Left renal pelvis (tissue), 4 donors: Measurements from ENCODE around the gene ZBTB8OS. TPM values are rescaled to one million over a fixed set of nuclear protein-coding genes. Genes with fewer than 3 reads are reported as not detected.
"Not testable (repeated sequence)": the region's sequence is repeated elsewhere in the genome, so short reads cannot be mapped to it uniquely, and the experiment has no call there.

Experiments used
- DNase-seq, 4 donors: peaks; one replicate each; pipeline ENCODE4 v3.0.0-alpha.2; 2013; ENCODE audit warnings: low read depth in 4 of 4, low spot score in 3 of 4
- polyA plus RNA-seq, 4 donors: library from polyadenylated mRNA; unstranded; fragments of 120-200 nt; gene quantifications; one replicate each; pipeline ENCODE4 v1.2.1, GENCODE V29; 2013; ENCODE audit not compliant: insufficient read length in 4 of 4

Gene ZBTB8OS
- 10 to 100 TPM; 22.2 to 42.0 (median 37.4) TPM for polyA plus RNA-seq

- DNase-seq: peak; percentile 81 to 87 (median 83)
Observed at GRCh38 chr1:32650248-32650751, at the start of gene ZBTB8OS. Gene ZBTB8OS (minus strand): TSS chr1:32650550. CDS start chr1:32650529, 21 bp downstream.

DNA sequence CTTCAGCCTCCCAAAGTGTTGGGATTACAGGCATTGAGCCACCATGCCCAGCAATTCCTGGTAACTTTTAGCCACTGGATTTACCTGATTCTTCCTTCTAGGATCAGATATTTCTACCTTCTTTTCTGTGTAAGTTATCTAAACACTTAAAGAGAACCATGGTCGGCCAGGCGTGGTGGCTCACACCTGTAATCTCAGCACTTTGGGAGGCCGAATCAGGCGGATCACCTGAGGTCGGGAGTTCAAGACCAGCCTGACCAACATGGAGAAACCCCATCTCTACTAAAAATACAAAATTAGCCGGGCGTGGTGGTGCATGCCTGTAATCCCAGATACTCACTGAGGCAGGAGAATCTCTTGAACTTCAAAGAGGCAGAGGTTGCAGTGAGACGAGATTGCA lies 46.6 kb upstream of the ZBTB8OS start:
- DNase-seq: not testable (repeated sequence)

DNA sequence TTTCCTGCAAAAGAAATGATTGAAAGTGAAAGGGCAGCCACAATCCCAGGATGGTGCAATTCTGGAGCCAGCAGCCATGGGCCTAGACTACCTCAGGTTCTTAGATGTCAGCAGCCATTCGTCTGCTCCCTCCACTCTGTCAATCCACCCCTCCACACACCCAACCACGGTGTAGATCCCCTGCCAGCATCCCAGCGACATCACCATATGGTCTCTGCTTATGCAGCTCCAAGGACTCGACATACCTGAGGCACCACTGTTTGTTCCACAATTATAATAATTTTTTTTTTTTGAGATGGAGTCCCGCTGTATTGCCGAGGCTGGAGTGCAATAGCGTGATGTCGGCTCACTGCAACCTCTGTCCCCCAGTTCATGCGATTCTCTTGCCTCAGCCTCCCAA lies 45.7 kb upstream of the ZBTB8OS start:
- DNase-seq: no peak

DNA sequence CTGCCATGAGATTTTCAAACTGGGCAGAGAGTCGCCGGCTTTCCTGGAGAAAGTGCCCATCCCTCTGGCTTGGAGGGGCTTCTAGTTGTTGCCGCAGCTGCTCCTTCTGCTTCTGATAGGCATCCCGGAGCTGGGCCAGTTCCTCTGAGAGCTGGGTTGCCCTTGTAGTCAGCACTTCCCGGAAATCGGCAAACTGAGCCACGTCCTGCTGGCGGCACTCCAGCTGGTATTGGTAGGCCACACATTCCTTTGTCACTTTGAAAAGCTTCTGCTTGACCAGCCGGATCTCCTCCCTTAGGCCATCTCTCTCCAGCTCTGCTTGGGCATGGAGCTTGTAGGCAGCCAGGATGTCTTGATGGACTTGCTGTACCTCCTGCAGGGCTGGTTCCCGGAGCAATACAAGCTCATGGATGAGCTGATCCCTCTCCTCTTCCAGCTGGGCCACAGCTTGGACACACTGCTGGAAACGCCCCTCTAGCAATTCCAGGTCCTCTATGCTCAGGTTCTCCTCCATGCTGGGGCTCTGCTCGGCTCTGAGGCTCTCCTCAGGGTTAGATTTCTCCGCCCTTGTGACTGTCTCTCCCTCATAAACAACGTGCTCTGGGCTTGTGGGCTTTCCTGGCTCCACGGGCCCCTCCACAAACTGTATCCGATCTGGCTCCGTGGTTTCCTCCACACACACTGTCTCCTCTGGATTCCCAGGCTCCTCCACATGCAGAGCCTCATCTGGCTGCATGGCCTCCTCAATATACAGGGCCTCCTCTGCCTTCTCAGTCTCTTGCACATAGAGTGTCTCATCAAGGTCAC lies 45.0 kb upstream of the ZBTB8OS start:
- DNase-seq: no peak

GRCh38 chr1:32693455-32694174 lies 43.3 kb upstream of the ZBTB8OS start:
- no peak for DNase-seq

DNA sequence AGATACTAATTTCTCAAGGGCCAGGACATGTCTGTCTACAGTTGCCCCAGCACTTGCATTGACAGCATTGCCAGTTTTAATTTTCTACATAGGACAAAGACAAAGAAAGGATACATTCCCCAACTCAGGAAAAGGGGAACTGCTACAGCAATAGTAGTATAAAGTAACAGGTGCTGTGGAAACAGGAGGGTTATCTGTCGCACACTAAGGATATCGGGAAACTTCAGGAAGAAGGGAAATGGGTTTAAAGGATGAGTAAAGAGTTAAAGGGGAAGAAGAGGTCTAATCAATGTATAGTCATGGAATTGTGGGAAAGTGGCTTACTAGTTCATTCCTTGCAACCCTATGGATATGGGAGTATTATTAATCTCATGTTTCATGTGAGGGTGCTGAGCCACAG lies 36.0 kb upstream of the ZBTB8OS start:
- DNase-seq: no peak

- DNase-seq: no peak
Observed at GRCh38 chr1:32685498-32685897, 35.1 kb upstream of the ZBTB8OS start.

- peak in 1 of 4 donors; percentile 53 for DNase-seq
Observed at GRCh38 chr1:32684167-32684811, 33.9 kb upstream of the ZBTB8OS start.

DNA sequence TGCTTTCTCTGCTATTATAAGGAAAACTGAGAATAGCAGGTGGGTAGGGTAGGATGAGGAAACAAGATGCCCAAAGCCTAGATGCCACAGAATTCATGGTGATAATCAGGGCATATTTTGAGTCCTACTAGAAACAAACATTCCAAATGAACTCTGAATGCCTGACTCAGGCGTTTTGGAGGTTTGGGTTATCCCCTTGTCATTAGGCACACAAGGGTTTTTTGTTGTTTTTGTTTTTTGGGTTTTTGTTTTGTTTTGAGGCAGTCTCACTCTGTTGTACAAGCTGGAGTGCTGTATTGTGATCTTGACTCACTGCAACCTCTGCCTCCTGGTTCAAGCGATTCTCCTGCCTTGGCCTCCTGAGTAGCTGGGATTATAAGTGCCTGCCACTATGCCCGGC lies 33.0 kb upstream of the ZBTB8OS start:
- no peak for DNase-seq

DNA sequence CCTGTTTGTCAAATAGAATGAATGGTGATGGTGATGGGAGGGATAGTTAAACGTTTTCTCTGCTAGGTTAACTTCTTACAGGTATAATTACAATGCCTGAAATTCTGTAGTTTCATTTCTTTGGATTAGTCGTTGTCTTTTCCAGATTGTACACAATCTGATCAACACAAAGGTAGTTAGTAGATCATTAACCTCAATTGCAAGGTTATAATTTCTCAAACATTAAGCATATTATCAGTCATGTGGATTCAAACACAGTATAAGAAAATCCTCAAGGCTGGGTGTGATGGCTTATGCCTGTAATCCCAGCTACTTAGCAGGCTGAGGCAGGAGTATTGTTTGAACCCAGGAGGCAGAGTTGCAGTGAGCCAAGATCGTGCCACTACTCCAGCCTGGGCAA lies 31.6 kb upstream of the ZBTB8OS start:
- no peak for DNase-seq

DNA sequence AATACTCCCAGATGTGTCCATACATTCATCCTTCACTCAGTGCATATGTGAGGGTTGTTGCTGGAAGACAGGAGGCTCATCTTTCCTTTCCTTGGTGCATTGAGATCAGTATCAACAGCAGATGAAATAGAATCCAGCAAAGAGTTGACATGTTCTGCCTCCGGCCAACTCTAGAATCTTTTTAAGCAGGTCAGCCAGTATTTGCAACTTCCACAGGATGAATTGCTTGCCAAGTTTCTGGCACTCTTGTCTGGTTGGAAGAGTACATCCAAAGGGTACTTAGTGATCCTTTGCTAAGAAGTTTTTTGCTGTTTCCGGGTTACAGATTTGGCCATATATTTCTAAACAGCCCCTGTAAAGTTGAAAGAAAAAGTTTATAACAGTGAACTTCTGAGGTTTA lies 31.2 kb upstream of the ZBTB8OS start:
- no peak for DNase-seq

DNA sequence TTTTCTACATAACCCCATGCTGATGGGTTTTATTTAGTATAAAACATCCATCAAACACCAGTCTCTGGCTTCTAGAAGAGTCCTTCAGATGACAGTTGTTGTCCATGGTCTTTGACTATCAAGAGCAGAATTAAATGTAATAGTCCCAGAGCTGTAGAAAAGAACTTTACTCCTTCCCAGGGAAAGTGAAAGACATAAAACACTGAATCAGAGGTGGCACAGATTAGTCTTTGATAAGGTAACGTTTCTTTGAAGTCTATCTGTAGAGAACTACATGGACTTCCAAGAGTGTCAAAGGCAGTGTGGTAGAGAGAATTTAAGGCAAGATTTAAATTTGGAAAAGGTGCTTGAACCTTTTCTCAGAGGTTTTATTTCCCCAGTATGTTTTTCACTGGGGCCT lies 30.3 kb upstream of the ZBTB8OS start:
- no peak for DNase-seq

GRCh38 chr1:32679993-32680392 lies 29.6 kb upstream of the ZBTB8OS start:
- DNase-seq: not testable (repeated sequence)

- DNase-seq: no peak
Observed at GRCh38 chr1:32676945-32677344, 26.6 kb upstream of the ZBTB8OS start.

DNA sequence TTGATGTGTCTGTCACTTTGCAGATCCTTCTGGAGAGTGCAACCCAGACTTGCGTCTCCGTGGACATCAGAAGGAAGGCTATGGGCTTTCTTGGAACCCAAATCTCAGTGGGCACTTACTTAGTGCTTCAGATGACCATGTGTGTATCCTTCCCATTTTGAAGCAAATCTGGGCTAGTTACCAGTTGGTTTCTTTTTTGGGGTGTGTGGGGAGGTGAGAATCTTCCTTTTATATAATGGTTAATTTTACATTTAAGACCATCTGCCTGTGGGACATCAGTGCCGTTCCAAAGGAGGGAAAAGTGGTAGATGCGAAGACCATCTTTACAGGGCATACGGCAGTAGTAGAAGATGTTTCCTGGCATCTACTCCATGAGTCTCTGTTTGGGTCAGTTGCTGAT lies 18.4 kb upstream of the ZBTB8OS start:
- DNase-seq: not testable (repeated sequence)

- DNase-seq: no peak
Observed at GRCh38 chr1:32666901-32667566, 16.7 kb upstream of the ZBTB8OS start.

GRCh38 chr1:32665915-32666314 lies 15.6 kb upstream of the ZBTB8OS start:
- no peak for DNase-seq

- no peak for DNase-seq
Observed at GRCh38 chr1:32659581-32659980, 9.2 kb upstream of the ZBTB8OS start.

DNA sequence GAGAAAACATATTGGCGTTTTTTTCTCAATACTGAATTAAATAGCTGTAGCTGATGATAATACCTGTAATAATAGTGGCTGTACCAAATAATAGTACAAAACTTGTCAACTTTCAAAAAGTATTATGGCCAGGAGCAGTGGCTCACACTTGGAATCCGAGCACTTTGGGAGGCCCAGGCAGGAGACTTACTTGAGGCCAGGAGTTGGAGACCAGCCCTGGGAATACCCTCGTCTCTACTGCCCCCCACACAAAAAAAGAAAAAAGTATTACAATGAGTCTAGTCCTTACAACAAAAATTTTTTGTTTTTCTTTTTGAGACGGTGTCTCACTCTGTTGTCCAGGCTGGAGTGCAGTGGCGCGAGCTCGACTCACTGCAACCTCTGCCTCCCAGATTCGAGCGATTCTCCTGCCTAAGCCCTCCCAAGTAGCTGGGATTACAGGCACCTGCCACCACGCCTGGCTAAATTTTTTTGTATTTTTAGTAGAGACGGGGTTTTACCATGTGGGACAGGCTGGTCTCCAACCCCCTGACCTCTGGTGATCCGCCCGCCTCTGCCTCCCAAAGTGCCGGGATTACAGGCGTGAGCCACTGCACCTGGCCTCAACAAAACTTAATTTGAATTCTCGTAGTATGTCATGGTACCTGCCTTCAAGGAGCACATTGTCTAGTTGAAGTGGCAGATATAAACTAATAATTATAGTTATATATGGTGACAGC lies 2.1 kb upstream of the ZBTB8OS start:
- DNase-seq: no peak

- DNase-seq: no peak
Observed at GRCh38 chr1:32651461-32652073, 1.2 kb upstream of the ZBTB8OS start.
